HepG2 (cell line): ENCODE measurements around the gene NR4A2. TPM values are rescaled to one million over a fixed set of nuclear protein-coding genes. Genes with fewer than 3 reads are reported as not detected.

Experiments
- ATAC-seq: fragments of 200-7000 bp; cut with Tn5 transposase; 3 replicates; pipeline ENCODE4 v1.9.1; 2020; ENCODE audit warnings: mild to moderate bottlenecking, moderate library complexity
- BruUV-seq: library from RNA; stranded (reverse); fragments of 400-500 nt; replicated peaks from 2 replicates; lab custom pipeline; 2021; lab: Mats Ljungman, UMichigan
- CTCF ChIA-PET: fragments of 300-600 bp; formaldehyde crosslinking; extraction: SDS; loops from one replicate; lab custom pipeline; 2021; ENCODE audit warnings: low total read pairs, inconsistent platforms, low intra/inter-chr PET ratio; lab: Yijun Ruan, JAX
- POLR2A ChIA-PET: fragments of 350-600 bp; sonication (Branson Sonifier 250); formaldehyde crosslinking; loops from one replicate; lab custom pipeline; 2020; ENCODE audit warnings: antibody characterized with exemption, inconsistent platforms; lab: Yijun Ruan, JAX
- DNase-seq: peaks from one replicate; pipeline ENCODE4 v3.0.0-alpha.2; 2015; ENCODE audit warnings: low spot score
- FAIRE-seq: peaks from 3 replicates; lab custom pipeline; 2011; peaks lifted over from hg19 to GRCh38; lab: Jason Lieb, UNC
- H2AFZ ChIP-seq: one replicate; pipeline ENCODE4 v1.6.1; 2011; ENCODE audit warnings: low read length, inconsistent platforms
- H3K27ac ChIP-seq: fragments of 300-600 bp; 3 replicates; pipeline ENCODE4 v1.8.0; 2011; ENCODE audit warnings: mixed run types, mild to moderate bottlenecking, mixed read lengths, low read length, inconsistent platforms; ENCODE audit not compliant: insufficient read depth; ENCODE audit errors: extremely low read length
- H3K27me3 ChIP-seq, 2 experiments: fragments of 200-600 bp in 1 of 2; 2 replicates in 1 of 2; 3 replicates in 1 of 2; pipeline versions ENCODE4 v1.6.0 to v1.8.0; 2011; ENCODE audit warnings: low read length in 2 of 2, mild to moderate bottlenecking in 2 of 2, moderate library complexity in 2 of 2, inconsistent platforms in 1 of 2; ENCODE audit not compliant: insufficient read depth in 2 of 2, control insufficient read depth in 1 of 2
- H3K36me3 ChIP-seq, 2 experiments: fragments of 200-600 bp in 1 of 2; replicated peaks in 1 of 2; 2 replicates in 1 of 2; 3 replicates in 1 of 2; pipeline versions ENCODE4 v1.5.1 to v1.8.0; 2011; ENCODE audit warnings: low read length in 2 of 2, inconsistent platforms in 1 of 2; ENCODE audit not compliant: insufficient read depth in 2 of 2, control insufficient read depth in 1 of 2
- H3K4me1 ChIP-seq: 2 replicates; pipeline ENCODE4 v1.5.1; 2012; ENCODE audit warnings: low read length, inconsistent platforms; ENCODE audit not compliant: insufficient read depth
- H3K4me2 ChIP-seq: 2 replicates; pipeline ENCODE4 v1.6.0; 2011; ENCODE audit warnings: low read depth, low read length, inconsistent platforms
- H3K4me3 ChIP-seq, 3 experiments: fragments of 200-600 bp in 1 of 3; sonication (generic), shearing (Covaris generic) in 1 of 3; replicated peaks in 1 of 3; 2 replicates each; pipeline ENCODE4 v1.5.1; 2011 to 2016; ENCODE audit warnings: low read length in 3 of 3, inconsistent platforms in 2 of 3, low read depth in 2 of 3, mild to moderate bottlenecking in 2 of 3, control low read depth in 1 of 3, mixed read lengths in 1 of 3; ENCODE audit not compliant: insufficient read depth in 1 of 3
- H3K79me2 ChIP-seq: one replicate; pipeline ENCODE4 v1.6.1; 2011; ENCODE audit warnings: low read length, inconsistent platforms; ENCODE audit not compliant: insufficient read depth
- H3K9ac ChIP-seq: 2 replicates; pipeline ENCODE4 v1.6.0; 2011; ENCODE audit warnings: mild to moderate bottlenecking, low read depth, low read length, inconsistent platforms; ENCODE audit not compliant: insufficient read depth
- H3K9me3 ChIP-seq: 2 replicates; pipeline ENCODE4 v1.5.1; 2012; ENCODE audit warnings: mild to moderate bottlenecking, low read length
- H4K20me1 ChIP-seq: 2 replicates; pipeline ENCODE4 v1.6.0; 2011; ENCODE audit warnings: inconsistent platforms, mild to moderate bottlenecking, low read length, moderate library complexity; ENCODE audit not compliant: insufficient read depth
- BRCA1 ChIP-seq: sonication (generic); formaldehyde crosslinking; IDR thresholded peaks from 2 replicates; pipeline ENCODE4 v1.4.0; 2020; ENCODE audit warnings: missing genetic modification reagents
- CEBPG ChIP-seq: IDR thresholded peaks from 2 replicates; pipeline ENCODE4 v1.6.1; 2016
- EZH2 ChIP-seq: conservative IDR thresholded peaks from 2 replicates; pipeline ENCODE4 v1.6.1; 2012; ENCODE audit warnings: mild to moderate bottlenecking, low read depth, low read length, moderate library complexity
- PHF5A ChIP-seq: IDR thresholded peaks from one replicate; pipeline ENCODE4 v1.6.1; 2018; ENCODE audit warnings: low read depth, missing genetic modification reagents; ENCODE audit not compliant: unreplicated experiment
- ZNF503 ChIP-seq: sonication (generic); formaldehyde crosslinking; IDR thresholded peaks from 2 replicates; pipeline ENCODE4 v1.4.0; 2020; ENCODE audit warnings: missing genetic modification reagents
- WGBS: methylation state at CpG from one replicate; pipeline ENCODE4 v1.1.6; 2017; ENCODE audit warnings: low lambda C conversion rate; 5-methylcytosine and 5-hydroxymethylcytosine counted together
- in situ Hi-C: cut with HindIII; loops from 2 replicates; pipeline ENCODE4 v1.10.0; 2017; ENCODE audit warnings: low pct_unique_long_range_greater_than_20kb; ENCODE audit not compliant: extremely low pct_ligation_motif_present
- intact Hi-C: fragments of 100-400 bp; cut with micrococcal nuclease; formaldehyde crosslinking; loops from one replicate; pipeline ENCODE4 v1.10.0; 2022; ENCODE audit not compliant: unreplicated experiment
- polyA plus RNA-seq, 8 experiments: library from polyadenylated mRNA; depleted of rRNA in 3 of 8; stranded (reverse) in 7 of 8; unstranded in 1 of 8; fragments of >200 nt; fragmentation: Illumina TruSeq in 4 of 8; extraction: Trizol in 4 of 8; gene quantifications; 2 replicates each; pipeline versions ENCODE4 v1.2.1 to v1.2.3, GENCODE V29; 2011 to 2016; ENCODE audit warnings: low read depth in 4 of 8, missing spikeins in 1 of 8, mixed read lengths in 1 of 8; ENCODE audit not compliant: insufficient read depth in 1 of 8
- total RNA-seq, 5 experiments: library from RNA; depleted of rRNA; stranded (reverse); fragments of >200 nt; fragmentation: Illumina TruSeq; extraction: Trizol; gene quantifications; 2 replicates each; pipeline ENCODE4 v1.2.3, GENCODE V29; 2016; ENCODE audit warnings: low read depth in 1 of 5

The NR4A2 gene
- total and polyA plus RNA-seq, 2 of the 13 experiments (the other 11 are each of a cell fraction or from before 2014, with no cell fraction given) = not detected

GRCh38 chr2:156343940-156344301, 11.4 kb upstream of the NR4A2 start:
- no peak overlapping the region for H3K9ac ChIP-seq
- DNase-seq (no peak), ATAC-seq (no peak), FAIRE-seq (no peak)
- intact Hi-C loops = loop anchor here (2.0 kb wide), 1 partner anchor 57 kb away; no protein-coding TSS in a partner anchor
- H3K36me3 ChIP-seq = no peaks in the 10 kb centered on the region
- CTCF ChIA-PET = no interaction called here
- H3K4me1 ChIP-seq = peaks cover 14% of the 10 kb centered on the region
- no peaks in the 10 kb centered on the region for H3K9me3 ChIP-seq
- no TSS peak for BruUV-seq
- H3K79me2 ChIP-seq = no peaks in the 10 kb centered on the region
- H3K27ac ChIP-seq = no peak overlapping the region
- H3K4me3 ChIP-seq = no peak overlapping the region
- no peaks in the 10 kb centered on the region for H4K20me1 ChIP-seq
- TF ChIP-seq CEBPG = no peak
- TF ChIP-seq PHF5A (CRISPR knock-in tag) = no peak
- no peak for TF ChIP-seq BRCA1 (CRISPR knock-in tag)
- H2AFZ ChIP-seq = no peak overlapping the region
- WGBS = 7% methylated on average over 2 of the region's 2 CpGs
- POLR2A ChIA-PET = no interaction called here
- peaks cover 3 to 37% of the 10 kb centered on the region in 2 experiments; a peak in 3 of 5 replicates for H3K27me3 ChIP-seq
- in situ Hi-C loops = loop anchor here (10.0 to 25.0 kb wide), 2 partner anchors 711 to 843 kb away; no protein-coding TSS in a partner anchor
- no peak overlapping the region for H3K4me2 ChIP-seq

GRCh38 chr2:156343096-156343939, 10.8 kb upstream of the NR4A2 start:
- ATAC-seq (no peak; the same call in 2 of the 3 replicates), FAIRE-seq (no peak), DNase-seq (no peak)
- Histone ChIP-seq H4K20me1 (no peaks in the 10 kb centered on the region), H3K27me3 (peaks cover 3 to 37% of the 10 kb centered on the region in 2 experiments; a peak in 3 of 5 replicates), H3K79me2 (no peaks in the 10 kb centered on the region), H3K4me2 (peak overlapping the region; percentile 82), H3K4me1 (peaks cover 14% of the 10 kb centered on the region), H2AFZ (peak overlapping the region; percentile 32), H3K9me3 (no peaks in the 10 kb centered on the region), H3K36me3 (no peaks in the 10 kb centered on the region), H3K27ac (no peak overlapping the region), H3K9ac (no peak overlapping the region; the same call in 1 of the 2 replicates), H3K4me3 (peak overlapping the region; percentile 47 to 77 (median 49))
- WGBS = 35% methylated on average over 6 of the region's 6 CpGs
- ChIA-PET CTCF (no interaction called here), POLR2A (no interaction called here)
- TF ChIP-seq EZH2 = 0 out of 2 replicates have a peak, but pooled peaks have one; percentile 4
- no peak for TF ChIP-seq ZNF503 (CRISPR knock-in tag)
- in situ Hi-C loops (loop anchor here (10.0 to 25.0 kb wide), 2 partner anchors 711 to 844 kb away; no protein-coding TSS in a partner anchor), intact Hi-C loops (loop anchor here (2.0 kb wide), 1 partner anchor 57 kb away; no protein-coding TSS in a partner anchor)
- no TSS peak for BruUV-seq
